T-helper 1 cell treated with Interleukin-12 subunit alpha and Interleukin-12 subunit beta and Interleukin-4 antibody, amounts not matched to agents 30 ng/mL and 1 ng/mL, for 36 hours (primary cell): Measurements from ENCODE around the gene SMCP. TPM values are rescaled to one million over a fixed set of nuclear protein-coding genes. Genes with fewer than 3 reads are reported as not detected.

ENCODE experiments used
- total RNA-seq: library from RNA; stranded (reverse); gene quantifications from 2 replicates; pipeline ENCODE4 v1.2.3, GENCODE V29; 2022

The SMCP gene
- total RNA-seq, 1 donor from 2014 or later, result not detected

Other genes starting within 250 kb of the SMCP start
- not detected in 2 replicates for gene LCE2D, start 214.9 kb upstream of the SMCP start, total RNA-seq
- gene LCE2C, start 203.0 kb upstream of the SMCP start, total RNA-seq, result not detected in 2 replicates
- gene LCE2B, start 192.2 kb upstream of the SMCP start, total RNA-seq, result not detected in 2 replicates
- gene LCE2A, start 180.0 kb upstream of the SMCP start, total RNA-seq, result not detected in 2 replicates
- not detected in 2 replicates for gene LCE4A, start 170.2 kb upstream of the SMCP start, total RNA-seq
- not detected in 2 replicates for gene KPRP, start 120.3 kb upstream of the SMCP start, total RNA-seq
- gene LCE1F, start 103.2 kb upstream of the SMCP start, total RNA-seq, result not detected in 2 replicates
- gene LCE1E, start 92.1 kb upstream of the SMCP start, total RNA-seq, result not detected in 2 replicates
- not detected in 2 replicates for gene LCE1D, start 81.6 kb upstream of the SMCP start, total RNA-seq
- gene LCE1C, start 71.7 kb upstream of the SMCP start, total RNA-seq, result not detected in 2 replicates
- not detected in 2 replicates for gene LCE1B, start 66.4 kb upstream of the SMCP start, total RNA-seq
- not detected in 2 replicates for gene LCE1A, start 50.8 kb upstream of the SMCP start, total RNA-seq
- not detected in 2 replicates for gene LCE6A, start 35.5 kb upstream of the SMCP start, total RNA-seq
- not detected in 2 replicates for gene LCE7A, start 18.3 kb upstream of the SMCP start, total RNA-seq
- not detected in 2 replicates for gene IVL, start 30.2 kb downstream of the SMCP start, total RNA-seq
- gene SPRR5, start 68.9 kb downstream of the SMCP start, total RNA-seq, result not detected in 2 replicates
- not detected in 2 replicates for gene SPRR4, start 92.3 kb downstream of the SMCP start, total RNA-seq
- gene SPRR1A, start 105.8 kb downstream of the SMCP start, total RNA-seq, result not detected in 2 replicates
- gene SPRR3, start 123.4 kb downstream of the SMCP start, total RNA-seq, result not detected in 2 replicates
- not detected in 2 replicates for gene SPRR1B, start 152.9 kb downstream of the SMCP start, total RNA-seq
- not detected in 2 replicates for gene SPRR2D, start 162.8 kb downstream of the SMCP start, total RNA-seq
- gene SPRR2A, start 179.2 kb downstream of the SMCP start, total RNA-seq, result not detected in 2 replicates
- not detected in 2 replicates for gene SPRR2B, start 193.3 kb downstream of the SMCP start, total RNA-seq
- not detected in 2 replicates for gene SPRR2E, start 216.2 kb downstream of the SMCP start, total RNA-seq
- gene SPRR2F, start 235.2 kb downstream of the SMCP start, total RNA-seq, result not detected in 2 replicates